Hepatocyte (in vitro differentiated cells): Measurements from ENCODE around the gene FMN1. TPM values are rescaled to one million over a fixed set of nuclear protein-coding genes. Genes with fewer than 3 reads are reported as not detected.

Experiments used
- DNase-seq: peaks from one replicate; pipeline ENCODE4 v3.0.0-alpha.2; 2016; ENCODE audit warnings: low spot score
- H2AFZ ChIP-seq: fragments of 200-600 bp; sonication (generic); 2 replicates; pipeline ENCODE4 v1.6.0; 2016; ENCODE audit warnings: antibody characterized with exemption, mild to moderate bottlenecking
- H3K27ac ChIP-seq: fragments of 200-600 bp; sonication (generic); 2 replicates; pipeline ENCODE4 v1.5.1; 2016; ENCODE audit warnings: mild to moderate bottlenecking
- H3K27me3 ChIP-seq: fragments of 200-600 bp; sonication (generic); 2 replicates; pipeline ENCODE4 v1.6.1; 2016
- H3K36me3 ChIP-seq: fragments of 200-600 bp; sonication (generic); replicated peaks from 2 replicates; pipeline ENCODE4 v1.5.1; 2016; ENCODE audit warnings: low read depth; ENCODE audit not compliant: insufficient read depth
- H3K4me1 ChIP-seq: fragments of 200-600 bp; sonication (generic); 2 replicates; pipeline ENCODE4 v1.5.1; 2016; ENCODE audit warnings: mild to moderate bottlenecking, moderate library complexity; ENCODE audit not compliant: insufficient read depth
- H3K4me2 ChIP-seq: fragments of 200-600 bp; sonication (generic); 2 replicates; pipeline ENCODE4 v1.6.0; 2016
- H3K4me3 ChIP-seq: fragments of 200-600 bp; sonication (generic); 2 replicates; pipeline ENCODE4 v1.5.1; 2016; ENCODE audit warnings: mild to moderate bottlenecking
- H3K79me2 ChIP-seq: fragments of 200-600 bp; sonication (generic); 2 replicates; pipeline ENCODE4 v1.6.0; 2017; ENCODE audit warnings: mild to moderate bottlenecking
- H3K9me2 ChIP-seq: fragments of 200-600 bp; sonication (generic); replicated peaks from 2 replicates; pipeline ENCODE4 v1.6.0; 2017; ENCODE audit warnings: mild to moderate bottlenecking; ENCODE audit not compliant: insufficient read depth
- H3K9me3 ChIP-seq: fragments of 200-600 bp; sonication (generic); 2 replicates; pipeline ENCODE4 v1.5.1; 2016; ENCODE audit warnings: low read depth, mild to moderate bottlenecking
- H4K20me1 ChIP-seq: fragments of 200-600 bp; sonication (generic); 2 replicates; pipeline ENCODE4 v1.6.0; 2016; ENCODE audit warnings: mild to moderate bottlenecking; ENCODE audit not compliant: insufficient read depth, poor library complexity, severe bottlenecking
- EZH2 ChIP-seq: fragments of 200-600 bp; sonication (generic); IDR thresholded peaks from 2 replicates; pipeline ENCODE4 v1.6.1; 2016; ENCODE audit warnings: antibody characterized with exemption, mild to moderate bottlenecking, borderline replicate concordance
- EZH2phosphoT487 ChIP-seq: fragments of 200-600 bp; sonication (generic); IDR thresholded peaks from one replicate; pipeline ENCODE4 v1.6.1; 2018; ENCODE audit warnings: antibody characterized with exemption, mild to moderate bottlenecking, low read depth, moderate library complexity; ENCODE audit not compliant: unreplicated experiment, severe bottlenecking
- WGBS: methylation state at CpG from one replicate; pipeline ENCODE4 v1.1.6; 2016; ENCODE audit warnings: low lambda C conversion rate; ENCODE audit errors: missing lambda C conversion rate; 5-methylcytosine and 5-hydroxymethylcytosine counted together
- polyA plus RNA-seq: library from polyadenylated mRNA; unstranded; fragments of >200 nt; fragmentation: Nextera tagmentation; extraction: Ambion mirVana; gene quantifications from 2 replicates; pipeline ENCODE4 v1.2.1, GENCODE V29; 2016
- total RNA-seq: library from RNA; depleted of rRNA; stranded (reverse); fragments of >200 nt; gene quantifications from 2 replicates; pipeline ENCODE4 v1.2.3, GENCODE V29; 2014
- TF ChIP-seq, protein P1 (sequence below): fragments of 200-600 bp; sonication (generic); IDR thresholded peaks from 2 replicates; pipeline ENCODE4 v1.5.1; 2016; ENCODE audit warnings: antibody characterized with exemption, mild to moderate bottlenecking; ENCODE audit not compliant: poor library complexity

FMN1 gene
- total and polyA plus RNA-seq, 2 experiments from 2014 or later = 0.07 to 0.70 TPM

DNA sequence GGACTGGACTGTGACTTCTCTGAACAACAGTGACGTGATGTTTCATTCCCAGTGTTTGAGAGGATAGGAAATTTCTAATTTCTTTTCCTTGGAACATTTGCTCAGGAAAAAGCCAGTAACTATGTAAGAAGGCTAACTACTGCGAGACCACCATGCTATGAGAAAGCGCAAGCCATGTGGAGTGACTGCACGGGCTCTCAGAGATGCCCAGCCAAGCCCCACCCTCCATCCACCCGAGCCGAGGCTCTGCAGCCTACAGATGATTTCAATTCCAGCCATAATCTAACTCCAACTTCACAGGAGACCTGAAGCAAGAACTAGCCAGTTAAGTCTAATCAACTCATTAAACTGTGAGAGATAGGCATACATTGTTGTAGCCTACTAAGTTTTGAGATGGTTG, 352.4 kb downstream of the FMN1 start:
- no peak for DNase-seq
- Histone ChIP-seq H3K4me2 (no peak overlapping the region), H3K36me3 (no peaks in the 10 kb centered on the region), H3K4me1 (no peaks in the 10 kb centered on the region), H4K20me1 (no peaks in the 10 kb centered on the region), H3K4me3 (no peak overlapping the region), H3K27ac (no peak overlapping the region), H3K79me2 (no peaks in the 10 kb centered on the region), H3K9me3 (no peaks in the 10 kb centered on the region), H3K9me2 (no peaks in the 10 kb centered on the region), H2AFZ (no peak overlapping the region), H3K27me3 (no peaks in the 10 kb centered on the region)
- TF ChIP-seq, protein P1, sequence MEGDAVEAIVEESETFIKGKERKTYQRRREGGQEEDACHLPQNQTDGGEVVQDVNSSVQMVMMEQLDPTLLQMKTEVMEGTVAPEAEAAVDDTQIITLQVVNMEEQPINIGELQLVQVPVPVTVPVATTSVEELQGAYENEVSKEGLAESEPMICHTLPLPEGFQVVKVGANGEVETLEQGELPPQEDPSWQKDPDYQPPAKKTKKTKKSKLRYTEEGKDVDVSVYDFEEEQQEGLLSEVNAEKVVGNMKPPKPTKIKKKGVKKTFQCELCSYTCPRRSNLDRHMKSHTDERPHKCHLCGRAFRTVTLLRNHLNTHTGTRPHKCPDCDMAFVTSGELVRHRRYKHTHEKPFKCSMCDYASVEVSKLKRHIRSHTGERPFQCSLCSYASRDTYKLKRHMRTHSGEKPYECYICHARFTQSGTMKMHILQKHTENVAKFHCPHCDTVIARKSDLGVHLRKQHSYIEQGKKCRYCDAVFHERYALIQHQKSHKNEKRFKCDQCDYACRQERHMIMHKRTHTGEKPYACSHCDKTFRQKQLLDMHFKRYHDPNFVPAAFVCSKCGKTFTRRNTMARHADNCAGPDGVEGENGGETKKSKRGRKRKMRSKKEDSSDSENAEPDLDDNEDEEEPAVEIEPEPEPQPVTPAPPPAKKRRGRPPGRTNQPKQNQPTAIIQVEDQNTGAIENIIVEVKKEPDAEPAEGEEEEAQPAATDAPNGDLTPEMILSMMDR = no peak
- TF ChIP-seq EZH2 = no peak
- TF ChIP-seq EZH2phosphoT487 = no peak
- 84% methylated on average over 6 of the region's 6 CpGs for WGBS

DNA sequence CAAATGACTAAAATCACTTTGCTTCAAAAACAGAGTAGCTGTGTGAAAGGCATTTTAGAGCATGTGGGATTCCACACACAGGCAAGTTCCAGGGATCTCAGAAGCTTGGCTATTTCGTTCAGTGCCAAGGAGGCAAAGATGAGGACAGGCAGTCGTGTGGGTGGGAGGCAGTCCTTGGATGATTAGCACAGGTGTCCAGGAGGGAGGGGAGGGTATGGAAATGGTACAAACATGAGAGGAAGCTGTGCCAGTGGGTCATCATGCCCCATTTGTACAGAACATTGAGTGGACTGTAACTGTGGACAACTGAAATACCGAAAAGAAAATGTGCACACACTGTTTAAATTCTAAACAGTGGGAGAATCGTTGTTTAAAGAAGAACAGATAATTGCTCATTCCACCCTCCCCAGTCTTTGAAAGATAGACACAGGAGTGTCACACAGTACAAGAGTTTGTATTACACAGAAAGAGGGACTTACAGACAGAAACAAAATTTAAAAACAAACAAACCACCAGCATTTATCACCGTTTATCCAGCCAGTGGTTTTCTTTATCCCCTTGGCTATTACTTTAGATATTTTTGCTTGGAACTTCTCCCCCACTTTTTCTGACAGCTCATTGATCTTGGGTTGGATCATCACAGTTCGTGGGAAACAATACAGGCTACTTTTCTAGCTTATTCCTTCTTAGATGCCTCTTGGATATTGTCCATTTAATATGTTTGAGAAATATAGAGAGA, 353.8 kb downstream of the FMN1 start:
- H3K4me2 ChIP-seq = no peak overlapping the region
- no peaks in the 10 kb centered on the region for H3K4me1 ChIP-seq
- no peaks in the 10 kb centered on the region for H3K9me2 ChIP-seq
- H3K4me3 ChIP-seq = no peak overlapping the region
- 56% methylated on average over 6 of the region's 6 CpGs for WGBS
- H3K27ac ChIP-seq = no peak overlapping the region
- H4K20me1 ChIP-seq = no peaks in the 10 kb centered on the region
- no peaks in the 10 kb centered on the region for H3K36me3 ChIP-seq
- DNase-seq = no peak
- H2AFZ ChIP-seq = no peak overlapping the region
- TF ChIP-seq EZH2phosphoT487 = no peak
- no peak for TF ChIP-seq EZH2
- TF ChIP-seq, protein P1 = no peak
- no peaks in the 10 kb centered on the region for H3K79me2 ChIP-seq
- no peaks in the 10 kb centered on the region for H3K27me3 ChIP-seq
- H3K9me3 ChIP-seq = no peaks in the 10 kb centered on the region

DNA sequence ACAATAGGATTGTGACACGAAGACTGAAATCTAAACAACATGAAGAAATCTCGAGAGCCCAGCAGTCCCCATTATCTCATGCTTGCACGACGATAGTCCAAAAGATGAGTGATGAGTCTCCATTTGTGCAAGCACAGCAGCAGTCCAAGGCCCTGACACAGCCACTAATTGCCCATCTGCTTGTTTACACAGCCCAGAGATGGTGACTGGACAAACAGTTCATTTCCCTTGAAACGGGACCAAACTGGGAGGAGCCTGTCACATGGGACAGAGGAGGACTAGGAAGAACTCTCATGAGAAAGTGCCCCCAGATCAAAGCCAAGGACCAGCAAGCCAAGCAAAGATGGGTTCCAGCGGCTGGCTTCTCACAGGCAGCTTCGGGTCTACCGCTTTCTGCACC, 355.7 kb downstream of the FMN1 start:
- H3K4me2 ChIP-seq = no peak overlapping the region

More for the DNA sequence above, 355.7 kb downstream of the FMN1 start:
- Histone ChIP-seq H3K79me2 (no peaks in the 10 kb centered on the region), H3K9me3 (no peaks in the 10 kb centered on the region), H3K9me2 (no peaks in the 10 kb centered on the region), H2AFZ (no peak overlapping the region), H3K27ac (no peak overlapping the region), H4K20me1 (no peaks in the 10 kb centered on the region), H3K4me3 (no peak overlapping the region), H3K27me3 (no peaks in the 10 kb centered on the region), H3K36me3 (no peaks in the 10 kb centered on the region), H3K4me1 (no peaks in the 10 kb centered on the region)
- peak; percentile 24 for DNase-seq
- 73% methylated on average over 8 of the region's 8 CpGs for WGBS
- TF ChIP-seq EZH2phosphoT487 = no peak
- no peak for TF ChIP-seq EZH2
- TF ChIP-seq, protein P1 = no peak
